Testis (tissue), 3 donors: Measurements from ENCODE around the gene CIITA. TPM values are rescaled to one million over a fixed set of nuclear protein-coding genes. Genes with fewer than 3 reads are reported as not detected.
A peak's percentile ranks its signal among the peaks of the same experiment; 100 is the strongest.
"Not testable (repeated sequence)": the region's sequence is repeated elsewhere in the genome, so short reads cannot be mapped to it uniquely, and the experiment has no call there.

Experiments used
- DNase-seq: peaks from one replicate; pipeline ENCODE4 v3.0.0-alpha.2; 2019
- H3K27ac ChIP-seq, 2 donors: fragments of 200-600 bp; sonication (generic); one replicate each; pipeline ENCODE4 v1.5.1; 2019
- H3K27me3 ChIP-seq: fragments of 200-600 bp; sonication (generic); one replicate; pipeline ENCODE4 v1.5.1; 2019
- H3K36me3 ChIP-seq: fragments of 200-600 bp; sonication (generic); one replicate; pipeline ENCODE4 v1.5.1; 2017; ENCODE audit warnings: low read depth; ENCODE audit errors: missing control alignments
- H3K4me1 ChIP-seq: fragments of 200-600 bp; sonication (generic); one replicate; pipeline ENCODE4 v1.5.1; 2019
- H3K4me3 ChIP-seq, 2 donors: fragments of 200-600 bp; sonication (generic); one replicate each; pipeline ENCODE4 v1.5.1; 2017 to 2019
- H3K9me3 ChIP-seq: fragments of 200-600 bp; sonication (generic); one replicate; pipeline ENCODE4 v1.5.1; 2017
- POLR2A ChIP-seq: fragments of 450-650 bp; IDR thresholded peaks from one replicate; pipeline ENCODE4 v1.6.1; 2017; ENCODE audit warnings: antibody characterized with exemption, mild to moderate bottlenecking, moderate library complexity
- WGBS, 2 donors: methylation state at CpG; one replicate each; pipeline ENCODE4 v1.1.5; 2018; 5-methylcytosine and 5-hydroxymethylcytosine counted together
- intact Hi-C: fragments of 100-400 bp; cut with DNase I; formaldehyde crosslinking; loops from one replicate; pipeline ENCODE4 v1.15.1; 2023; ENCODE audit warnings: low total_unique reads
- polyA plus RNA-seq: library from polyadenylated mRNA; stranded (reverse); fragments of 350-450 nt; fragmentation: Illumina TruSeq; extraction: RNeasy Lipid Tissue Mini Kit (QIAGEN cat#74804); gene quantifications from one replicate; pipeline ENCODE4 v1.2.3, GENCODE V29; 2014; ENCODE audit warnings: low read depth, low replicate concordance; ENCODE audit not compliant: insufficient read depth
- total RNA-seq, 2 donors: library from RNA; depleted of rRNA; stranded (reverse); fragments of >200 nt; gene quantifications; one replicate each; pipeline ENCODE4 v1.2.3, GENCODE V29; 2016
- TF ChIP-seq, protein P1 (sequence below), 3 experiments: fragments of 450-650 bp in 2 of 3; fragments of 200-600 bp in 1 of 3; sonication (generic) in 1 of 3; IDR thresholded peaks; one replicate each; pipeline ENCODE4 v1.5.1; 2016 to 2019; ENCODE audit warnings: antibody characterized with exemption in 3 of 3, mild to moderate bottlenecking in 2 of 3, moderate library complexity in 1 of 3

CIITA gene
- total and polyA plus RNA-seq, 3 donors from 2014 or later, result 6.3 to 16.0 (median 9.5) TPM

DNA sequence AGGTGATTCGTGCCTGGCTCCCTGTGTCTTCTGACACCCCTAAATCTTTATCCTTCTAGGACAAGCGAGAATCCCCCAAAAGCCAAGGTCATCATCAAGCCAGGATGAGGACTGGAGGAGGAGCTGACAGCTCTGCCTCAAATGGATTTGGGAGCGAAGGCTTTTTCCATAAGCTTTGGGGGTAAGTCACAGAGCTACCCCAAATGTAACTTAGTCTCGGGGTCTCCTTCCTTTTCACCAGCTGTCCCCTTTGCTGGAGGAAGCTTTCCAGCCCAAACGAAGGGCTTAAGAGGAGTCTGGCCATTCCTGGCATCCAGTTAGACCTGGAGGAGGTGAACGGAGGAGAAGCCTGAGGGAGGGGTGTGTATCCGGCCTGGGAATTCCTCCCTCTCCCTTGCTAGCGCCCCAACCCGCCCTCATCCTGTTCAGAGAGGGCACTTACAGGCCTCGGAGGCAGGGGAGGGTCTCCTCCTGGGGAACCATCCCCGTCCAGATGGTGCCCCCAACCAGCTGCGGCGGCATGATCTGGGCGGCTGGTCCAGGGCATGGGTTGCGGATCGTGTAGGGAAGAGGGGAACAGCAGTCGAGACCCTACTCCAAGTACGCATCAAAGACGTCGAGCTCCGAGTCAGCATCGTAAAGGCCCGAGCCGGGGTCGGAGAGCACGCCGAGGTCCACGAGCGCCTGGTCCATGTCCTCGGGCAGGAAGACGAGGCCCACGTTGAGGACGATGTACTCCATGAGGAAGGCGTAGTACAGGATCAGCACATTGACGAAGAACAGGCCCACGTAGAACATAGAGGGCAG is 64.3 kb downstream of the CIITA start:
- 3 to 4% methylated on average over 14 to 36 of the region's 36 CpGs for WGBS, 2 donors
- Histone ChIP-seq H3K27ac (peak overlapping the region; percentile 71 to 90), H3K9me3 (no peaks in the 10 kb centered on the region), H3K4me1 (peaks cover 62% of the 10 kb centered on the region), H3K36me3 (no peaks in the 10 kb centered on the region), H3K4me3 (peak overlapping the region; percentile 85 to 86), H3K27me3 (no peaks in the 10 kb centered on the region)
- intact Hi-C loops, result no loop called here
- no peak for DNase-seq
- no peak for TF ChIP-seq POLR2A
- TF ChIP-seq, protein P1, sequence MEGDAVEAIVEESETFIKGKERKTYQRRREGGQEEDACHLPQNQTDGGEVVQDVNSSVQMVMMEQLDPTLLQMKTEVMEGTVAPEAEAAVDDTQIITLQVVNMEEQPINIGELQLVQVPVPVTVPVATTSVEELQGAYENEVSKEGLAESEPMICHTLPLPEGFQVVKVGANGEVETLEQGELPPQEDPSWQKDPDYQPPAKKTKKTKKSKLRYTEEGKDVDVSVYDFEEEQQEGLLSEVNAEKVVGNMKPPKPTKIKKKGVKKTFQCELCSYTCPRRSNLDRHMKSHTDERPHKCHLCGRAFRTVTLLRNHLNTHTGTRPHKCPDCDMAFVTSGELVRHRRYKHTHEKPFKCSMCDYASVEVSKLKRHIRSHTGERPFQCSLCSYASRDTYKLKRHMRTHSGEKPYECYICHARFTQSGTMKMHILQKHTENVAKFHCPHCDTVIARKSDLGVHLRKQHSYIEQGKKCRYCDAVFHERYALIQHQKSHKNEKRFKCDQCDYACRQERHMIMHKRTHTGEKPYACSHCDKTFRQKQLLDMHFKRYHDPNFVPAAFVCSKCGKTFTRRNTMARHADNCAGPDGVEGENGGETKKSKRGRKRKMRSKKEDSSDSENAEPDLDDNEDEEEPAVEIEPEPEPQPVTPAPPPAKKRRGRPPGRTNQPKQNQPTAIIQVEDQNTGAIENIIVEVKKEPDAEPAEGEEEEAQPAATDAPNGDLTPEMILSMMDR (IDR thresholded peaks at IDR 0.05), result no peak

DNA sequence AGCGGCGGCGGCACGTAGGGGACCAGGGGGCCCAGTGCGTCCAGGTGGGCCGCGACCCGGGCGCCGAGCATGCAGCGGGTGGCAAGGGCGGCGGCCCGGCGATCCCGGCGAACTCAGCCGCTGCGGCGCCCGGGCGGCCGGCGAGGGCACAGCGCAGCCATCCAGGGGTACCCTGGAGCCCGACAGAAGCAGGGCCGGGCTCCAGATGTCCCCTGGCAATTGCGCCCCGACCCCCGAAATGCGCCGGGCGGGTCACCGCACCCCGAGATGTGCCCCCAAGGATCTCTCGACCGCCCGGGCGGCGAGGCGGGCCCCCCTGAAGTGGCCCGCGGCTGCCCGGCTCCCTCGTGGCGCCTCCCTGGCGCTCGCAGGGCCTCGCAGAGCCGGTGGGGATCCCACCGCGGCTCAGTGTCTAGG is 64.9 kb downstream of the CIITA start:
- H3K27me3 ChIP-seq, intact Hi-C loops, H3K36me3 ChIP-seq, H3K9me3 ChIP-seq, DNase-seq: not testable (repeated sequence)
- Histone ChIP-seq H3K27ac (peak overlapping the region; percentile 86 to 90), H3K4me1 (peaks cover 66% of the 10 kb centered on the region), H3K4me3 (peak overlapping the region; percentile 85 to 86)
- 0% methylated on average over 2 to 3 of the region's 52 CpGs for WGBS, 2 donors

DNA sequence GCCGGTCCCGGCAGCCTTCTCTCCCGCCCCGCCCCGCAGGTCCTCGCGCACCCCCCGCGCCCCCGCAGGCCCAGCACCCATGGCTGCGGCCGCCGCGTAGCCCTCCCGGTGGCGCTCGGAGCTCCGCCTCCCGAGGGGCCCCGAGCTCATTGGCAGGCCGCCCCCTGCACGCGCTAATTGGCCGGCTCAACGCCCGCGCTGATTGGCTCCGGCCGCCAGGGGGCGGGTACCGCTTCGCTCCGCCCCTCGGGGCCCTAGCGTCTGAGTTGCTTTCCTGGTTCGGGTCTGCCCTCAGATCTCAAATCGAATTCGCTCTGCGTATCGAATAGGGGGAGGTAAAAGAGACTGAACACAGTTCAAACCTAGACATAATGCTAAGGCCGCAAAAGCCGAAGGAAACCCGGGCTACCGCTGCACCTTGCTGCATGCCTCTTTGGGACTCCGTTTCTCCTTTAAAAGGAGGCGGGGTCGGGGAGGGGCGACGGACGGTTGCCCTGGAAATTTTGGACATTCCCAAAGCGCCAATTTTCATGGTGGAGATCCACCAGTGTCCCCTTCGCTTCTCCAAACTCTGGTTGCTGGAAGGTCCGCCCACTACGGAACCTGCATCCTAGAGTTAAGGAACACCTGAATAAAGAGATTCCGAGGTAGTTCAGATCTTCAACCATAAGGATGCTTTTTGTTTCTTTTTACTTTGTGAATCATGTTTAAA is 65.5 kb downstream of the CIITA start, which contains the start of gene DEXI:
DEXI (minus strand) TSS at position 117 of the 712 bp plus-strand sequence. CDS start 463 bp downstream, outside the sequence.
- peak within 1 kb of the TSS; percentile 86 to 90 for H3K27ac ChIP-seq
- peak; percentile 95 for DNase-seq
- H3K9me3 ChIP-seq, result no peaks in the 10 kb centered on the region
- H3K4me1 ChIP-seq, result peaks cover 69% of the 10 kb centered on the region
- intact Hi-C loops, result no loop called here
- WGBS, 2 donors, result 5 to 8% methylated on average over 21 to 44 of the region's 55 CpGs
- peak; percentile 50 for TF ChIP-seq POLR2A
- TF ChIP-seq, protein P1 (IDR thresholded peaks at IDR 0.05), result peak; percentile 63 to 77 (median 63)
- H3K27me3 ChIP-seq, result no peaks in the 10 kb centered on the region
- H3K36me3 ChIP-seq, result no peaks in the 10 kb centered on the region
- H3K4me3 ChIP-seq, result peak within 1 kb of the TSS; percentile 85 to 86

DNA sequence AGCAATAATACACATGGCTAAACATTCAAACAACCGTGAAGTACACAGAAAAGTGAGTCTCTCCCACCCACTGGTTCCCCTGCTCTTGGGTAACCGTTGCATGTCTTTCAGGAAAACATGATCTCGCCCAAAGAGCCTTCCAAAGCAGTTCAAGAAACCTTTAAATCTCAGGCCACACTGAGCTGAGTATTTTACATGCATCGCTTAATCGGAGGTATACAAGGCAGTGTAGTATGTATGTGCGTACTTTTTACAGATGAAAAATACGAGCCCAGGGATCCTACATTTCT is 66.0 kb downstream of the CIITA start:
- no peak for DNase-seq
- Histone ChIP-seq H3K9me3 (no peaks in the 10 kb centered on the region), H3K4me1 (peaks cover 64% of the 10 kb centered on the region), H3K27me3 (no peaks in the 10 kb centered on the region), H3K36me3 (no peaks in the 10 kb centered on the region), H3K4me3 (peak overlapping the region in 1 of 2 donors; percentile 86), H3K27ac (peak overlapping the region; percentile 64 to 90)
- TF ChIP-seq POLR2A, result no peak
- TF ChIP-seq, protein P1 (IDR thresholded peaks at IDR 0.05), result no peak
- intact Hi-C loops, result no loop called here
- WGBS, 2 donors, result 30 to 56% methylated on average over 7 of the region's 7 CpGs

DNA sequence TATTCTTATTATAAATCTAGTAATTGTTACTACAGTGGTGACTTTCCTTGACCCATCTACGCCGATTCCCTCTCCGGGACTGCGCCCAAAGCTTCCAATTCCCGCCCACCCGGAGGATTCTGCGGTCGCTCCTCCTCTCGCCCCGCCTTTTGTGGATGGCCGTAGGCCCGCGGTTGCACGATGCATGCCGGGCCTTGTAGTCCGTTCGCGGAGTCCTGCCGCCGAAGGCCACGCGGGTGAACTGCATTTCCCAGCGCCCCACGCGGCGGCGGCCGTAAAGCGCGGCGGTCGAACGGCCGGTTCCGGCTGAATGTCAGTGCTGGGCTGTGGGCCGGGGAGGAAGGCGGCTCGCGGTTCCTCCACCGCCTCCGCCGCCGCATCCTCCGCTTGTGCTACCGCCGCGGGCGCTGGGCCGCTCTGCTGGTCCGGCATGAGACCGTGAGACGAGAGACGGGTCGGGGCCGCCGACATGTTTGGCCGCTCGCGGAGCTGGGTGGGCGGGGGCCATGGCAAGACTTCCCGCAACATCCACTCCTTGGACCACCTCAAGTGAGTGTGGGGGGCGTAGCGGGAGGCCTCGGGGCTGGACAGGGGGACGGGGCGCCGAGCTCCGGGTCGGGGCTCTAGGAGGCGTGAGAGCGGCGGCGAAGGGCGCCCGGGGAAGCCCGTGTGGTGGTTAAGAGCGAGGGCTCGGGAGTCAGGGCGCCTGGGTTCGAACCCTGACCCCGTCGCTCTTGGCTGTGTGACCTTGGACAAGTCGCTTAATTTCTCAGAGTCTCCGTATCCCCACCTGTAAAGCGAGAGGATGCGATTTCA is 67.5 kb downstream of the CIITA start, which contains the start of gene CLEC16A:
CLEC16A (plus strand) TSS at position 316 of the 816 bp plus-strand sequence; CDS start at position 470, 154 bp downstream.
- Histone ChIP-seq H3K4me3 (peak within 1 kb of the TSS; percentile 88 to 100), H3K9me3 (no peaks in the 10 kb centered on the region), H3K27ac (peak within 1 kb of the TSS; percentile 80 to 90), H3K36me3 (no peaks in the 10 kb centered on the region), H3K27me3 (no peaks in the 10 kb centered on the region), H3K4me1 (peaks cover 53% of the 10 kb centered on the region)
- DNase-seq, result peak; percentile 98
- TF ChIP-seq, protein P1 (IDR thresholded peaks at IDR 0.05), result peak in 1 of 3 experiments; percentile 58
- TF ChIP-seq POLR2A, result peak; percentile 42
- intact Hi-C loops, result no loop called here
- 0% methylated on average over 18 to 71 of the region's 86 CpGs for WGBS, 2 donors
